GM21786 (cell line): ENCODE measurements around the gene ZNF862.

ENCODE experiments used
- ATAC-seq: cut with Tn5 transposase; IDR thresholded peaks from one replicate; pipeline ENCODE4 v1.9.1; 2021; ENCODE audit not compliant: unreplicated experiment

ZNF862 gene

GRCh38 chr7:149844445-149844844, 6.3 kb downstream of the ZNF862 start:
- no peak for ATAC-seq

DNA sequence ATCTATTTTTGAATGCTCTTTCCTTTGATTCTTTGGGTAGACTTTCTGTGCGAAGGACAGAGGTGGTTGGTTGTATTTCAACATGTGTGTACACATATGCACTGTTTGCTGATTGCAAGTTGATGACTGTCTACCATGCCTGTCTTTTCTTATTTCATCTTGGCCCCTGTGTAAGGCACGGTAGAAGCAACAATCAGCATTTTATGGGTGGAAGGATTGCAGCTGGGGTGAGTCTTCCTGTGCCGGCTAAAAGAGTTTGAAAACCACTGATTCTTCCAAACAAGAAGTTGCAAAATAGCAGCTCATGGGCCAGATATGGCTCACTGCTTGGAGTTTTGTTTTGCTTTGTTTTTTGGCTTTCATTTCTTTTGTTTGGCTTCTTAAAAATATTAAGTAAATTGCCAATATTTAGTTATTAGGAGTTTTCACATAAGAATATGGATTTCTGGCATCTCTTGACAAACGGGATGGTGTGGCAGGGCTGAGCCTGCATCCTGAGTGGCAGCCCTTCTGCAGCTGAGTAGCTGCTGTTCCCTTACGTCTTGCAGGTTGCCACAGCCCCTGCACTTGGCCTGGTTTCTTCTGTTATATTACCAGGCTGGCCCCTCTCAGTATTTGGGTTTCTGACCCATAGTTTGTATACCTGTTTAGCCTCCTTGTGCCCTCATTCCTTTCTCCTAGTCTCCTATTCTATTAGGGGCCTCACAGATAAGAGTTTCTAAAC, 7.2 kb downstream of the ZNF862 start:
- ATAC-seq, result no peak

- ATAC-seq, result no peak
Observed at GRCh38 chr7:149846021-149846420, 7.8 kb downstream of the ZNF862 start.

- ATAC-seq, result peak; percentile 92
Observed at GRCh38 chr7:149846436-149847046, 8.4 kb downstream of the ZNF862 start.

DNA sequence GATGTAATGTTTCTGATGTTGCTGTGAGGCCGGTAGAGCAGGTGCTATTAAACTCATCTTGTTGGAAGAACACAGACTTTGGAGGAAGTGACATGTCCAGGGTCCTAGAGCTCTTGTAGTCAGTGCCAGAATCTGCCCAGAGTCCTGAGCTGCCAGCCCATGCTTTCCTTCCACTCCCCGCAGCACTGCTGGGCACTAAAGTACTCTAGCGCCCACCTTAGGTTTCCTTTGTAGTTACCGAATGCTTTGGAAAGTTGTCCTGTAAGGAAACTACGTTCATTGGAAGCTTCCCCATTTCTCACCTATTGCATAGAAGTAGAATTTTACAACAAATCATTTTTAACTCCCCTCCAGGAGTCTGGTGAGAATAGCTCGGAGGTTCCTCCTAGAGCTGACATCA, 11.0 kb downstream of the ZNF862 start:
- ATAC-seq, result no peak

GRCh38 chr7:149850007-149850594, 11.9 kb downstream of the ZNF862 start:
- no peak for ATAC-seq

GRCh38 chr7:149850716-149851115, 12.5 kb downstream of the ZNF862 start:
- ATAC-seq, result no peak

DNA sequence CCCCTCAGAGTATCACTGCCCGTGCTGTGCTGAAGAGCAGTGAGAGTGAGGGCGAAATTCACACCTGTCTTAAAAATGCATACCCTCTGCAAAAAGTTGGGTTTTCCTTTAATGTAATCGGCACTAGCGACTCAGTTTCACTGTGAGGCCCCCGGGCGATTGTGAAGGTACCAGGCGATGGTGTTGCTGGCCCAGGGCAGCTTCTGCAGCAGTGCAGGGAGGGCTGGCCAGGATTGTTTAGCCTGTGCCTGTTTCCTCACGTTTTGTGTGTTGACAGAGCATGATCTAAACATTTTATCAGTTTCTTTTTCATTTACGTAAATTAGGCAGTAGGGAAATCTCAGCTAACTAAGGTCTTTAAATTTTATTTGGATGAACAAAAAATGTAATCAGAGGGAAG, 13.3 kb downstream of the ZNF862 start:
- ATAC-seq, result no peak

- ATAC-seq, result no peak
Observed at GRCh38 chr7:149853157-149853556, 15.0 kb downstream of the ZNF862 start.

- no peak for ATAC-seq
Observed at GRCh38 chr7:149854611-149855360, 16.6 kb downstream of the ZNF862 start.

GRCh38 chr7:149855361-149856305, 17.5 kb downstream of the ZNF862 start:
- no peak for ATAC-seq

DNA sequence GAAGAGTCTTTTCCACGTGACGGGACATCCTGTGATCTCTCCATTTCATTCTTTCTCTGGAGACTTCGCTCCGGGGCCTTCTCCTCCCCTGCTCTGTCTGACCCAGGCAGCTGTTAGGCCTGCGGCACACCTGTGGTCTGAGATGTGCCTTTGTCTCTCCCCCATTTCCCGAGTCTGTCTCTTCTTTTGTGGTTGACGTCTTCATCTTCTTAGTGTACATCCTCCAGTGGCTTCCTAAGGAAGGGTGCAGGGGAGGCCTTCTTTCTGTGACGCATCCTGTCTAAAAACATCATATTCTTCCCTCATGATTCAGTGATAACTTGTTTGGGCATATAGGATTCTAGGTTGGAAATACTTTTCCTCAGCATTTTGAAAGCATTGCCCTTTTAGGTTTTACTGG, 18.4 kb downstream of the ZNF862 start:
- no peak for ATAC-seq

- no peak for ATAC-seq
Observed at GRCh38 chr7:149859369-149859768, 21.2 kb downstream of the ZNF862 start.

GRCh38 chr7:149859876-149860275, 21.7 kb downstream of the ZNF862 start:
- ATAC-seq, result no peak

DNA sequence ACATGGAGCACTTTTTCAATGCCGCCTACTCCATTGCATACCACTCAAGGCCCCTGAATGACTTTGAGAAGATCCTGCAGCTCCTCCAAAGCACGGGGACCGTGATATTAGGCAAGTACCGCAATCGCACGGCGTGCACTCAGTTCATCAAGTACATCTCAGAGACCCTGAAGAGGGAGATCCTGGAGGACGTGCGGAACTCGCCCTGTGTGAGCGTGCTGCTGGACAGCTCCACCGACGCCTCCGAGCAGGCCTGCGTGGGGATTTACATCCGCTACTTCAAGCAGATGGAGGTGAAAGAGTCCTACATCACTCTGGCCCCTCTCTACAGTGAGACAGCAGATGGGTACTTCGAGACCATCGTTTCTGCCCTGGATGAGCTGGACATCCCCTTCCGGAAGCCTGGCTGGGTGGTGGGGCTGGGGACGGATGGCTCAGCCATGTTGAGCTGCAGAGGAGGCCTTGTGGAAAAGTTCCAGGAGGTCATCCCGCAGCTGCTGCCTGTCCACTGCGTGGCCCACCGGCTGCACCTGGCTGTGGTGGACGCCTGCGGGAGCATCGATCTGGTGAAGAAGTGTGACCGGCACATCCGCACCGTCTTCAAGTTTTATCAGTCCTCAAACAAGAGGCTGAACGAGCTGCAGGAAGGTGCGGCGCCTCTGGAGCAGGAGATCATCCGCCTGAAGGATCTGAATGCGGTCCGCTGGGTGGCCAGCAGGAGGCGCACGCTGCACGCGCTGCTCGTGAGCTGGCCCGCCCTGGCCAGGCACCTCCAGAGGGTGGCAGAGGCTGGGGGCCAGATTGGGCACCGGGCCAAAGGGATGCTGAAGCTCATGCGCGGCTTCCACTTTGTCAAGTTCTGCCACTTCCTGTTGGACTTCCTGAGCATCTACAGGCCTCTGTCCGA, 22.9 kb downstream of the ZNF862 start:
- ATAC-seq, result no peak

GRCh38 chr7:149861728-149862045, 23.5 kb downstream of the ZNF862 start:
- no peak for ATAC-seq

- ATAC-seq, result no peak
Observed at GRCh38 chr7:149862156-149862555, 24.0 kb downstream of the ZNF862 start.

- ATAC-seq, result no peak
Observed at GRCh38 chr7:149863500-149863899, 25.3 kb downstream of the ZNF862 start.

- ATAC-seq, result no peak
Observed at GRCh38 chr7:149864023-149864422, 25.8 kb downstream of the ZNF862 start.

DNA sequence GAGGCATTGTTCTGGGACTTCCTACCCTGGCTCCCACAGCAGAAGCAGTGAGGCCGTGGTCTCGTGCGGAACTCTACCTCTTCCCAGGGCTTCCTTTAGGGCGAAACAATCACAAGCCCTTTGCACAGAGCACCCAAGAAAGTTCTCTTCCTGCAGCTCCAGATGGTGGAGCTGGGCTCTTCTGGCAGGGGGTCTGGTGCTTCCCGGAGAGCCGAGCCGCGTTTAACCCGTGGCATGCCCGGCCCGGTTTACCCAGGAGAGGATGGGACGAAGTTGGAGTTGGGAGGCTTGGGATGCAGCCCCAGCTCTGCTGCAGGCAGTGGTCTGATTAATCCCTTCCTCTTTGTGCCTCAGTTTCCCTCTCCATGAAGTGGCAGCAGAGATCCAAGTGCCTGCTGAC, 26.6 kb downstream of the ZNF862 start:
- ATAC-seq, result no peak
